Activated naive CD8-positive, alpha-beta T cell (primary cell): ENCODE measurements around the gene MDP1.
"Not testable (repeated sequence)": the region's sequence is repeated elsewhere in the genome, so short reads cannot be mapped to it uniquely, and the experiment has no call there.

ENCODE experiments used
- H3K27ac Mint-ChIP-seq: one replicate; pipeline ENCODE4 v1.8.0; 2021; ENCODE audit warnings: mixed read lengths
- H3K27me3 Mint-ChIP-seq: one replicate; pipeline ENCODE4 v1.8.0; 2021; ENCODE audit warnings: mixed read lengths
- H3K36me3 Mint-ChIP-seq: one replicate; pipeline ENCODE4 v1.8.0; 2021; ENCODE audit warnings: mixed read lengths
- H3K4me1 Mint-ChIP-seq: one replicate; pipeline ENCODE4 v1.8.0; 2021; ENCODE audit warnings: low read depth, mixed read lengths
- H3K4me3 Mint-ChIP-seq: one replicate; pipeline ENCODE4 v1.8.0; 2021; ENCODE audit warnings: mild to moderate bottlenecking, mixed read lengths
- H3K9me3 Mint-ChIP-seq: one replicate; pipeline ENCODE4 v1.8.0; 2021; ENCODE audit warnings: low read depth, mixed read lengths

The MDP1 gene

DNA sequence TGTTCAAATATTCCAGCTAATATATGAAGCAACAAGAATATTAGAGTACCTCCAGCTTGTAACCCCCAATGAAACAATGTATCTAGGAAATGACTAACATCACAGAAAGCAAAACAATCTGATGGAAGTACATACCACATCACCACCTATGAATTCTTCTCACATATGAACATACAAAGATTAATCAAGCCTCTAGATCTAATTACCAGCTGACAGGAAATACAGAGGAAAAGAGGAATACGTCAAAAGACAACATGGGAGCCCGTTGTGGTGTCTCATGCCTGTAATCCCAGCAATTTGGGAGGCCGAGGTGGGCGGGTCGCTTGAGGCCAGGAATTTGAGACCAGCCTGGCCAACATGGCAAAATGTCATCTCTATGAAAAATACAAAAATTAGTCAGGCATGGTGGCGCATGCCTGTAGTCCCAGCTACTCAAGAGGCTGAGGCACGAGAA lies 8.8 kb upstream of the MDP1 start:
- no peak overlapping the region for H3K4me3 Mint-ChIP-seq
- no peaks in the 10 kb centered on the region for H3K27me3 Mint-ChIP-seq
- H3K9me3 Mint-ChIP-seq, result no peaks in the 10 kb centered on the region
- no peak overlapping the region for H3K27ac Mint-ChIP-seq
- H3K36me3 Mint-ChIP-seq, result peaks cover under 1% of the 10 kb centered on the region
- H3K4me1 Mint-ChIP-seq, result peaks cover 19% of the 10 kb centered on the region

GRCh38 chr14:24222987-24223386 lies 7.1 kb upstream of the MDP1 start:
- H3K36me3 Mint-ChIP-seq, H3K27ac Mint-ChIP-seq, H3K27me3 Mint-ChIP-seq, H3K4me3 Mint-ChIP-seq, H3K9me3 Mint-ChIP-seq: not testable (repeated sequence)
- H3K4me1 Mint-ChIP-seq, result peaks cover 20% of the 10 kb centered on the region

DNA sequence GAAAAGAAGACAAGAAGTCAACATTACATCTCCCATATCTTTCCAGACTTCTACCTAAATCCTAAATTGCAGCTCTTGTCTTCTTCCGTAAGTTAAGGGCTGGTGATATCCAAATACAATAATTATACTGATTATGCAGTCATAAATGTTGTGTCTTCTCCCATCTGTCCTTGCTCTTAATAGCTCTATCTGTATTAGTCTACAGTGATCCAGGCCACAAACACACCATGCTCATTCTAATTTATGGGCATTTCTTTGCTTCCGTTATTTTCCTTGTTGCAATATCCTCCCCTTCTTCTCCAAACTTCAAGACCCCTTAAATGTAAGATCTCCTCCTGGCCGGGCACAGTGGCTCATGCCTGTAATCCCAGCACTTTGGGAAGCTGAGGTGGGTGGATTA lies 3.7 kb upstream of the MDP1 start:
- no peaks in the 10 kb centered on the region for H3K27me3 Mint-ChIP-seq
- H3K9me3 Mint-ChIP-seq, result no peaks in the 10 kb centered on the region
- peaks cover 21% of the 10 kb centered on the region for H3K4me1 Mint-ChIP-seq
- peaks cover 3% of the 10 kb centered on the region for H3K36me3 Mint-ChIP-seq
- no peak overlapping the region for H3K27ac Mint-ChIP-seq
- H3K4me3 Mint-ChIP-seq, result no peak overlapping the region

DNA sequence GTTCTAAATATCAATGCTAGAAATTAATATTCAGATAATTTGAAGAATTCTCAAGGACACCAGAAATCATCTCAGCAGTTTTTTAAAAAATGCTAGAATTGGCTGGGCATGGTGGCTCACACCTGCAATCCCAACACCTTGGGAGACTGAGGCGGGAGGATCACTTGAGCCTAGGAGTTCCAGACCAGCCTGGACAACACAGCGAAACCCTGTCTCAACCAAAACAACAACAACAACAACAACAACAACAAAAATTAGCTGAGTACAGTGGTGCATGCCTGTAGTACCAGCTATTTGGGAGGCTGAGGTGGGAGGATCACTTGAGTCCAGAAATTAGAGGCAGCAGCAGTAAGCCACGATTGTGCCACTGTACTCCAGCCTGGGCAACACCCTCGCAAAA lies 3.2 kb upstream of the MDP1 start:
- Mint-ChIP-seq H3K4me3 (no peak overlapping the region), H3K9me3 (no peaks in the 10 kb centered on the region), H3K4me1 (peaks cover 24% of the 10 kb centered on the region), H3K36me3 (peaks cover 3% of the 10 kb centered on the region), H3K27ac (no peak overlapping the region), H3K27me3 (no peaks in the 10 kb centered on the region)

DNA sequence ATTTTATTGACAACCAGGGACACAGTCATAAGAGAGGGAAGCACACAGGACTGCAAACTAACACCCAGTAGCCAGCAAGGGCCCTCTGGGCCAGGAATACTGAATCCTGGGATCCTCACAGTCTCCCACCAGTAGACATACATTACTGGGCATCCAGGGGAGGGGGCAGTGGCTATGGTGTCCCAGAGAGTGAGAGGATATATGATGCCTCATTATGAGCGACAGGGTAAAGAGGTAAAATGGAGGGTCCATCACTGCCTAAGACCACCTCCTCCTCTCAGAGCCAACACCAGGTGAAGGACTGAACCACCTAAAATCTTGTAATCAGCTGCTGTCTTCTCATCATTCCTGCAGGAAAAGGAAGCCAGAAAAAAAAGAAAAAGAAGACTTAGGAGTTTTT lies 1.0 kb upstream of the MDP1 start:
- Mint-ChIP-seq H3K4me1 (peaks cover 41% of the 10 kb centered on the region), H3K27ac (peak overlapping the region; percentile 10)
- not testable (repeated sequence) for H3K27me3 Mint-ChIP-seq, H3K9me3 Mint-ChIP-seq, H3K36me3 Mint-ChIP-seq, H3K4me3 Mint-ChIP-seq

GRCh38 chr14:24216345-24216699 lies 456 bp upstream of the MDP1 start:
- H3K4me3 Mint-ChIP-seq, result peak overlapping the region; percentile 94
- H3K9me3 Mint-ChIP-seq, result no peaks in the 10 kb centered on the region
- H3K27ac Mint-ChIP-seq, result peak overlapping the region; percentile 92
- H3K27me3 Mint-ChIP-seq, result no peaks in the 10 kb centered on the region
- peaks cover 6% of the 10 kb centered on the region for H3K36me3 Mint-ChIP-seq
- H3K4me1 Mint-ChIP-seq, result peaks cover 46% of the 10 kb centered on the region

DNA sequence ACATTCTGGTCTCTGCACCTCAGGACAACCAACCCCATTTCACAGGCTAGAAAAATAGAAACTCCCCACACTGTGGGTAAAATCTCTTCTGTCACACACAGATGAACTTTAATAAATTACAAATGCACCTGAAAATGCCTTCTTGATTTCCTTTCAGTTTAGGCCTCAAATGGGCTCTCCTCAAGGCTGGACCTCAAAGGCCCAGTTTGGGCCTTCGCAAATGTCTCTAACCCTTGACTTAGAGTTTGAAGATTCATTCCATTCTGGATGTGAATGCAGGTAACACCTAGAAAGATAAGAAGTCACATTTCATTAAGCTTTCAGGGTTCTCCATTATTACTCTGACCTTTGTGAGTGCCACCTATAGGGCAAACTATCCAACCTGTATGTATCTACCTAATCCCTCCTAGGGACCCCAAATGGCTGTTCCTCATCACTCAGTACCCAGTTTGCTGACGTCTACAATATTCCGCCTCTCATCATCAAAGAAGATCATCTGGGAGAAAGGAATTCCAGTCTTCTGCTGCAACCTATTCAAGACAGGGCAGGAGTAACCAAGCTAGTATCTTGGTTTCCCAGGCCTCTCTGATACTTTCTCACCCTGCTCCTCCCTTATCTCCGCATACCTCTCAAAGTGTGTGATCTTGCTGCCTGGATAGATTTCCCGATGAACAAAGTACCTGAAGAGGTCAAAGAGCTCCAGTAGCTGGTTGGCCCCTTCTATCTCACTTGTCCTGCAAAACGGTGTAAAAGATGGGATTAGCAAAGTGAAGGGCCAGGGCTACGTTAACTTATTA lies 1.8 kb downstream of the MDP1 start:
- H3K27ac Mint-ChIP-seq, result peak overlapping the region; percentile 97

DNA sequence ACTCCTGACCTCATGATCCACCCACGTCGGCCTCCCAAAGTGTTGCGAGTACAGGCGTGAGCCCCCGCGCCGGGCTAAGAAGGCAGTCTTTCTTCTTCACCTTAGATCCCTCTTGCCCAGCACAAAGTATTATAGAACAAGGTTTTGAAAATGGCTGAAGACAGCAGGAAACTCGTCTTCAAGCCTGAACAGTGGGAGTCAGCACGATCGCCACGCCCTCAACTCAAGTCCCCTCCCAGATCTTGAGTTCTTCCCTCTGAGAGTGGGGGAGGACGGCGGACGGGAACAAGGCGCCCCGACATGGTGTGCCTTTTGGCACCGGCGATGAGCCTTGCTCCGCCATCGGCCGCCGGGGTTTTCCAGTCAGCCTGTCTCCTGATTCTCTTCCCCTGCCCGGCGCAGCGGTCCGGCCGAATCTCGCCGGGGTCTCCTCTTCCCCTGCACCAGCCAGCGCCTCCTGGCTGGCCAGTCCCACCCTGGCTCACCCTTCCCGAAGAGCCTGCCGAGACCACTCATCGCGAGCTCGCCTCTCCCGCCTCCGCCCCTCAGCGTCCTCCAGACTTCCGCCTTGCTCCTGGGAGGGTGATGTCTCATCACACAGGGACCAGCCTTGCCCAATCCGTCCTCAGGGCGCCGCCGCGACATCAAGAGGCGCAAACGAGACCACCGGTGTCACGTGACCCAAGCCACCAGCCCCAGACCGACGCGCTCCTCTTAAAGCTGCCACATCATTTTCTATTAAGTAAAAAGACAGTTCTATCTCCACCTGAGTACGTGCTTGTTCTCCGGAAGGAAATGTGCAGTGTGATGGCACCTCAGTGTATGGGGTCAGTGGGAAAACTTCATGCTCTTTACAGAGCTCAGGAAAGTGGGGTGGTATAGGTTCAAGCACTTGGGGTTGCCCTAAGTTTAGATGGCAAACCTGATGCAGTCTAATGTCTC lies 2.7 kb downstream of the MDP1 start, which contains the start of gene CHMP4A:
Gene CHMP4A, minus strand, starts transcription at position 565 of the 942 bp plus-strand sequence. Its CDS starts 49 bp downstream, at position 516.
- Mint-ChIP-seq H3K27me3 (no peaks in the 10 kb centered on the region), H3K27ac (peak within 1 kb of the TSS; percentile 97), H3K9me3 (no peaks in the 10 kb centered on the region), H3K4me1 (peaks cover 60% of the 10 kb centered on the region), H3K4me3 (peak within 1 kb of the TSS; percentile 94), H3K36me3 (peaks cover 8% of the 10 kb centered on the region)

More for the DNA sequence above, 1.8 kb downstream of the MDP1 start:
- peak overlapping the region; percentile 94 for H3K4me3 Mint-ChIP-seq
- peaks cover 57% of the 10 kb centered on the region for H3K4me1 Mint-ChIP-seq
- H3K27me3 Mint-ChIP-seq, result no peaks in the 10 kb centered on the region
- no peaks in the 10 kb centered on the region for H3K9me3 Mint-ChIP-seq
- peaks cover 5% of the 10 kb centered on the region for H3K36me3 Mint-ChIP-seq

DNA sequence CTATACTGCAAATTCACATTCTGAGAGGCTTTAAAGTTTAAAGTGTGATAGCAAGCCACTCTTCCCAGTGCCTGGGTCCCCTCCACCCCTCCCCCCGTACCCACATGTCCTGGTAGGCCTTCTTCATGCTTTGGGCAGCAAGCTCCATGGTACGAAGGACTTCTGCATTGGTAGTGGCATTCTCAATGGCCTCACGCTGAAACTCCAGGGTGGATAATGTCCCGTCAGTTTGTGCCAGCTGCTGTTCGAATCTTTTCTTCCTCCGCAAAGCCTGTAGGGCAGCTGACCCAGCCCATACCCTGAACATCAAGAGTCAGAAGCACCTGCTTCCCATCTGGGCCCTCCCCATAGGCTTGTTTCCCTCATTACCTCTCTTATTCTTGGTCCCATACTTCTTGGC lies 4.6 kb downstream of the MDP1 start:
- peaks cover 70% of the 10 kb centered on the region for H3K4me1 Mint-ChIP-seq
- peak overlapping the region; percentile 94 for H3K4me3 Mint-ChIP-seq
- H3K27me3 Mint-ChIP-seq, result no peaks in the 10 kb centered on the region
- H3K9me3 Mint-ChIP-seq, result no peaks in the 10 kb centered on the region
- H3K27ac Mint-ChIP-seq, result peak overlapping the region; percentile 97
- H3K36me3 Mint-ChIP-seq, result peaks cover 8% of the 10 kb centered on the region

DNA sequence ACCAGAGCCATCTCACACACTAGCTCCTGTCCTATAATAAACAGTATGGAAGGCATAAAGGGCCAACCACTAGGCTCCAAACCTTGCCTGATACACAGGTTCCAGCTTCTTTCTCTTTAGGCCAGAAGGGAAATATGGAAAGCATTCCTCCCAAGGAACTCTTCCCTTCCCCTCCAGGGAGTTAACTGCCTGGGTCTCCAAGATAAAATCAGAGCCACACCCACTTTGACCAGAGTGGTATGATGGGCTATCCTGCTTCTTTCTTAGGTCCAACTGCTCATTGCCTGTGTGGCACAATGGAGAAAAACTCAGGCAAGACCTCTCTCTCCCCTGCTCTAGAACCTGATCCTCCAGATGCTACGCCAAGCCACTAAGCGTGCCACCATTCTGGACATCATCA lies 8.2 kb downstream of the MDP1 start:
- H3K27ac Mint-ChIP-seq, result peak overlapping the region; percentile 74
- no peaks in the 10 kb centered on the region for H3K27me3 Mint-ChIP-seq
- H3K9me3 Mint-ChIP-seq, result no peaks in the 10 kb centered on the region
- H3K4me3 Mint-ChIP-seq, result no peak overlapping the region
- peaks cover 15% of the 10 kb centered on the region for H3K36me3 Mint-ChIP-seq
- H3K4me1 Mint-ChIP-seq, result peaks cover 52% of the 10 kb centered on the region

GRCh38 chr14:24207104-24207551 lies 8.7 kb downstream of the MDP1 start:
- H3K36me3 Mint-ChIP-seq, result peaks cover 18% of the 10 kb centered on the region
- no peak overlapping the region for H3K4me3 Mint-ChIP-seq
- peaks cover 50% of the 10 kb centered on the region for H3K4me1 Mint-ChIP-seq
- peak overlapping the region; percentile 74 for H3K27ac Mint-ChIP-seq
- no peaks in the 10 kb centered on the region for H3K9me3 Mint-ChIP-seq
- no peaks in the 10 kb centered on the region for H3K27me3 Mint-ChIP-seq

GRCh38 chr14:24206260-24207103 lies 9.4 kb downstream of the MDP1 start:
- H3K4me1 Mint-ChIP-seq, result peaks cover 46% of the 10 kb centered on the region
- H3K9me3 Mint-ChIP-seq, result no peaks in the 10 kb centered on the region
- H3K36me3 Mint-ChIP-seq, result peaks cover 17% of the 10 kb centered on the region
- H3K4me3 Mint-ChIP-seq, result no peak overlapping the region
- peak overlapping the region; percentile 74 for H3K27ac Mint-ChIP-seq
- H3K27me3 Mint-ChIP-seq, result no peaks in the 10 kb centered on the region

DNA sequence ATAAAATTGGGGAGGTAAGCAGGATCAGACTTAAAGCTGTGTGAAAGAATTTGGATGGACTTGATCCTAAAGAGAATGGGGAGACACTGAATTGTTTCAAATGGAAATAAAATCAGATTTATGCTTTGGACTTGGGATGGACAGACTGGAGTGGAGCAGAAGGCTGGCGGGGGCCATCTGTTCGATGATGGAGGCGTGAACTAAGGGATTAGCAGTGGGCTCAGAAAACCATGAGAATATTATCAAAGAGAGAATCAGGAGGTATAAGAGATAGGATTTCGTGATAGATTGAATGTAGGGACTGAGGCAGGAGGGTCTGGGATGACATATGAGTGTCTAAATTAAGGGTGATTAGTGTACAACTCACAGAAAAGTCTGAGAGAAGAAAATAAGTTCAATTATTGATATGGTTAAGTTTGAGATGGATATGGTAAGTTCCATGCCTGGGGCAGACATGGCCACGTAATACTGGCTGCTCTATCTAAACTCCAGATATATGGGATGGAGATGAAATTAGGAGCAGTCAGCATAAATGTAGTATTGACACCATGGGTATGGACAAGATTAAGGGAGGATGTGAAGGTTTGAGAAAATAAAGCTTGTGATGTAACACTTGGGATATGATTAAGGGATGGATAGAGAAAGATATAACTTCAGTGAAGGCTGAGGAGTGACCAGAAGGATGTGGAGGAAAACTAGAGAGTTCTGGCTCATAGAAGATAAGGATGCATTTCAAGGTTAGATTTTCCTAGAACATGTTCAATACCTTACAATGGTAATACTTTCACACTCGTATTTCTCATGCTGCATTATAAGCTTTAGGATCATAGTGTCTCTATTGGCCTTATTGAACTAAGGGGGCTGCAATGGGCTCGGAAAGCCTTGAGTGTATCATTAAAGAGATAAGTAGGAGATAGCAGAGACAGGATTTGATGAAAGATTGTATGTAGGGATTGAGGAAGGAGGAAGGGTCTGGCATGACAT lies 11.4 kb downstream of the MDP1 start:
- no peaks in the 10 kb centered on the region for H3K27me3 Mint-ChIP-seq
- no peaks in the 10 kb centered on the region for H3K9me3 Mint-ChIP-seq
- peak overlapping the region; percentile 9 for H3K27ac Mint-ChIP-seq
- no peak overlapping the region for H3K4me3 Mint-ChIP-seq
- peaks cover 36% of the 10 kb centered on the region for H3K4me1 Mint-ChIP-seq
- peaks cover 18% of the 10 kb centered on the region for H3K36me3 Mint-ChIP-seq
